Fibroblast of skin of right quadriceps (primary cell): ENCODE measurements around the gene GABRR2.

Experiments used
- DNase-seq: peaks from one replicate; pipeline ENCODE4 v3.0.0-alpha.2; 2013

Gene GABRR2

GRCh38 chr6:89290401-89291155 is 24.5 kb downstream of the GABRR2 start:
- DNase-seq: no peak

GRCh38 chr6:89289710-89290109 is 25.4 kb downstream of the GABRR2 start:
- no peak for DNase-seq

DNA sequence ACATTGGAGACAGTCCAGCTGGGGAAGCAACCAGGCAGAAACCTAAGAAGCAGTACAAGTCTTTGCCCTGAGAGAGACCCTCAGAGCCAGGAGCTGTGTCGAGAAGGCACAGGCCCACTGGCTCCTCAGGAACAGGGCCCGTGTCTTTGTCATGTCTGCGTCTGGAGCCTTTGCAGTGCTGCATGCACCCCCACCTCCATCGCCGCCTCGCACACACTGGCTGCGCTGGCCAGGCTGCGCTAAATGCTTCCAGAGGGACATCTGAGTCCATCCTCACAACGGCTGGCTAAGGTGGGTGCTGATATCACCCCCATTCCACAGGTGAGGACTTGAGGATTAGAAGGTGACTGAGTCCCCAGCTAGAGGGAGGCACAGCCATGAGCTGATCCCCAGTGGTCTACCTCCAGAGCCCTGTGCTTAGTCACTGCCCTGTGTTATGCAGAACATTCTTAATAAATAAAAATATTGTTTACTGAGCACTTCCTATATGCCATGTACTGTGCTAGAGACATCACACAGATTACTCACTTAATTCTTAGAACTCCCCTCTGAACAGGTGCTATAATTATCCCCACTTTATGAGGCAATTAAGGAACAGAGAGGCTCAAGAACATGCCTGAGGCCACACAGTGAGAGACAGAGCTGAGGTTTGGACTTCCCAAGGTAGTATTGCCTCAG is 27.6 kb downstream of the GABRR2 start:
- DNase-seq: no peak

DNA sequence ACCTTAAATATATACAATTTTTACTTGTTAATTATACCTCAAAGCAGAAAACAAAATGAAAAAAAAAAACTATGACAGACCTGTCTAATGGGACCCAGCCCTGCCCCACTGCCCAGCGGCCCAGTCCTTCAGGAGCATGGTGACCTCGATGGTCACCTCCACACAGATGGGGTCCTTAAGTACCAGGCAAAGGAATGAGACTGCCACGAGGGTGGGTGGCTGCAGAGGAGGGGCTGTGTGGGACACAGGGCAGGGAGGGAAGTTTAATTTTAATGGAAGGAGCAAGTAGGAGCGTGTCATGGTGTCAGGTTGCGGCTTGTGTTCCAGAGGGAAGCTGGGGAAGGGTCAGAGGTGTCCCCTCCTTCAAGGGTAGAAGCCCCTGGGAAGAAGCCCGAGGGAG is 28.6 kb downstream of the GABRR2 start:
- DNase-seq: no peak

DNA sequence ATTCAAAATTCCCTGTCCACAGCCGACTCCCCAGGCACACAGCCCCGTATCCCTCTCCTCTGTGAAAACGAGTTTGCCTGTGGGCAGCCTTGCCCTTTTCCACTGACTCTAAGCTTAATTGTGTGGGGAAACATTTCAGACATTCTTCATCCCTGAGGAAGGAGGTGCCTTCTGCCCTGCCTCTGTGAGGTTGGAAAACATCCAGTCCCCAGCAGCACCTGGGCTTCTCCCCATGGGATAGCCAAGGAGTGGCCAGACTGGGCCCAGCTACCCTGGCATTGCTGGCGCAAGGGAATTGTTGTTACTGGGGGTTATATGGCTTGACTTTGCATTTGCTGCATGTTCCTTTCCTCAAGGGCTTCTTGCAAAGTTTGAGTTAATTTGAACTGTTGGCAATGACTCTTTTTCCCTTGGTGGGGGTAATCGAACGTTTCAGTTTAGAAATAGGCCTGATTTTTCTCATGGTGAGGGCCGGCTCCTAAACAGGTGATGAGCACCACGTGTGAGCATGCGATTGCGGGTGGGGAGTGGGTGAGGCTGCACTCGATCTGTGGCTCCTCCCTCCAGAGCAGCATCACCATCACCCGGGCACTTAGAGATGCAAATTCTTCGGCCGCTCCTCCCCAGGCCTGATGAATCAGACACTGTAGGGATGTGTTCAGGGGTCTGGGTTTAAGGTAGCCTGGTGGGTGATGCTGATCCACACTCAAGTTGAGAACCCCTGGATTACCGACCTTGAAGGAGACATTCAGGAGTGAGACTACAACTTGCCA is 29.9 kb downstream of the GABRR2 start:
- no peak for DNase-seq

- no peak for DNase-seq
These were observed 31.0 kb downstream of the GABRR2 start for GRCh38 chr6:89284081-89284480.

DNA sequence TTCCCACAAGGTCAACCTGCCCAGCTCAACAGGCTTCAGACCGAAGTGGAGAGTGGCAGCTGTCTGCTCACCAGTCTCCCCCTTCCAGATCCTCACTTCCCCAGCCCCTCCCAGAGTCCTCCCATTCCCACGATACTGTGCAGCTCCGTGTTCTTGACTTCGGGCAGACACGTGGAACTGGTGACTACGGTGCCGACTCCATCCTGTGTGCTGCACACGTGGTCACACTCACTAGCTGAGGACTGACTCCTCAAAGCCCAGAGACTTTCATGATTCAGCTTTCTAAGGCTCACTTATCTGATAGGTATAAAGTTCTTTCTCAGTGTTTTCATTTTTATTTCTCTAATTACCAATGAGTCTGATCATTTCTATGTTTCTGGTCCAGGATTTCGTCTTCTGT is 32.4 kb downstream of the GABRR2 start:
- no peak for DNase-seq

- peak; percentile 7 for DNase-seq
These were observed 33.3 kb downstream of the GABRR2 start for GRCh38 chr6:89281779-89282246.

DNA sequence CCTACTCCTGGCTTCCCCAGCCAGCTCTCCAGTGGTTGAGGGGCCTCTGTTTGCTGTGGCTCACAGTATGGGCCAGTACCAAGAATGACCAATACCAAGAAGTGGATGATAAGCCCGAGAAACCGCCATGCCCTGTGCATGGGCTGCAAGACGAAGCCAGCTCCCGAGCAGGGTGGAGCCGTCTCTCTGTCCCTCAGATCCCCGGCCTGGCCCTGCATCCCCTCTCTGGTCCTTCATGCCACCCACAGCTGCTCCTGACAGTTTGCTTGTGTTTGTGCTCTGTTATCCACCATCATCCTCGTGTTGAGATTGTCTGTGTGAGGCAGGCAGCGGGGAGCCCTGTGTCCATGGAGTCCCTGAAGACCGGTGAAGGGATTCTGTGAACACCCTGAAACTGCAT is 36.1 kb downstream of the GABRR2 start:
- no peak for DNase-seq

GRCh38 chr6:89275900-89276299 is 39.2 kb downstream of the GABRR2 start:
- DNase-seq: no peak

DNA sequence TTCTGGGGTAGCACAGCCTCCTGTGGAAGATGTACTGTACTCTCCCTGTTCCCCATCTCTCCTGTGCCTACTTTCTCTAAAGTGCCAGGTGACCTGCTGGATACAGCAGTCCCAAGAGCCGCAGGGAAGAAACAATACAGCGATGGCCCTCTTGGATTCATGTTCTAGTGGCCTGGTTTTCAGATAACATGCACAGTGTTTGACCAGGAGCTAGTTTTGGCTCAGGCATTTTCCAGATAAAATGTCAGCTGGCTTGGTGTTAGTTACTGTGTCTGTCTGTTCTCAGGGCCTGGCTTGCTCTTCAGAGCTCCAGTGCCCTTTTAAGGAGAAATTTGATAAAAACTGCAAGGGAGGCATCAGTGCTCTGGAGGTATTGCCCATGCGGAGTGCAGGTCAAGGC is 41.3 kb downstream of the GABRR2 start:
- DNase-seq: no peak

DNA sequence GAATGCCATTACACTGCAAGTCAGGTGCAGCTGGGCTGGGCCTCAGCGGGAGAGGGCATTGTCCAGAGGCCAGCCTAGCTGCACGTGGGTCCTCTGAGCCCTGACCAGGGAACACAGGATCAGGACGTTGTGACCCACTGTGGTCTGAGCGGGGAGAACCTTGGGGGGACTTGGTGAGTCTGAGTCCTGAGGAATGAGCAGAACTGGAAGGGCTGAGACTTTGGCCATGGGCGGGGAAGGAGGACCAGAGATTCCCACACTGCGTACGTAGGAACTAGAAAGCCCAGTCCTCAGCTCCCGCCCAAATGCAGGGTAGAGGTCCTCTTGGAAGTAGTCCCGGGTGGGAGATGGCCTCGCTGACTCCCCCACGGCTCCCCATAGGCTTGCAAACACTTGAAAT is 42.5 kb downstream of the GABRR2 start:
- no peak for DNase-seq

- DNase-seq: no peak
These were observed 44.0 kb downstream of the GABRR2 start for GRCh38 chr6:89270951-89271721.

GRCh38 chr6:89269981-89270380 is 45.1 kb downstream of the GABRR2 start:
- DNase-seq: no peak

GRCh38 chr6:89269252-89269651 is 45.8 kb downstream of the GABRR2 start:
- no peak for DNase-seq

DNA sequence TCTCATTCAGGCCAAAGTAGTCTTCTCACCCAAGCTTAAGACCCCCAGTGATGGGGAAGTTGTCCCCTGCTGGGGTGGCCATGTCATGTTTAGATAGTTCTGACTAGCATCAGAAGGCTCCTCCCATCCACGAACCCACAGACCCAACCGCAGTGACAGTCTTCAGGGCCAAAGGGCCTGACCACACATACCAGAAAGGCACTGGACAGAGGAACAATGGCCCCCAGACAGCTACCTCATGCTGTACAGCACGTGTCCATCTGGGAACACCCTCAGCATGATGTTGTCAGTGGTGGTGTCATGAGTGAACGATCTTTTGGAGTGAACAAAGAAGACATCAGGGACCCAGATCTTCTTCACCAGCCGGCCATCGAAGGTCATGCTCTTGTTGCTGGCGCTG is 46.3 kb downstream of the GABRR2 start:
- no peak for DNase-seq

- no peak for DNase-seq
These were observed 47.2 kb downstream of the GABRR2 start for GRCh38 chr6:89267918-89268317.

DNA sequence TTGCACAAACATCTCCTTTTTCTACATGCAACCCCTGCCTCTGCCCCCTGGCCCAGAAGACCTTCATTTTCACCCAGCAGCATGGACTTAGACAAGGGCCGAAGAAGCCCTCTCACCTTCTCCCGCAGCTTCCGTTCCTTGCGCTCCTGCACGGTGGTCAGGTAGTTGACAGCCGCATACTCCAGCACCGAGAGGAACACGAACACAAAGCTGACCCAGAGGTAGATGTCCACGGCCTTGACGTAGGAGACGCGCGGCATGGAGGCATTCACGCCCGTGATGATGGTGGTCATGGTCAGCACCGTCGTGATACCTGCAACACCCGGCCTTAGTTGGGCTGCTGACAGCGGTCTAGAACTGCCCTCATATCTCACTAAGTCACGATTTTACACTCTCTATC is 50.8 kb downstream of the GABRR2 start:
- no peak for DNase-seq

- DNase-seq: no peak
These were observed 54.3 kb downstream of the GABRR2 start for GRCh38 chr6:89260832-89261231.

- no peak for DNase-seq
These were observed 54.8 kb downstream of the GABRR2 start for GRCh38 chr6:89260310-89260709.

DNA sequence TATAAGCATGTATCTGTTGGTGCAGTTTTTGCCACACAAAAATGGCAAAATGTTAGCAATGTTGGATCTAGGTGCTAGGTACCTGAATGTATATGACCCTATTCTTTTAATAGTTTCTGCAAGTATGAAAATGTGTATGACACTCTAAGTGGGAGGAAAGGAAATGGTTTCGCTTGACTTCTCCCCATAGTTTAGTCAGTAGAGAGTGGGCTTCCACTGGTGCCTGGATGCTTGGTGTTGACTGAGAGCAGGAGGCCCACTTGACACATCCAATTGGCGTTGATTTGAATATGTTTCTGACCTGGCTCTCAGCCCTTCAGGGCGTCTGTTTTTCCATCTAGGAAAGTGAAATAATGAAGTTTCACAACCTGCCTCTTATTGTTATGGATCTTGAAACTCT is 56.2 kb downstream of the GABRR2 start:
- no peak for DNase-seq

- no peak for DNase-seq
These were observed 57.3 kb downstream of the GABRR2 start for GRCh38 chr6:89257781-89258180.

DNA sequence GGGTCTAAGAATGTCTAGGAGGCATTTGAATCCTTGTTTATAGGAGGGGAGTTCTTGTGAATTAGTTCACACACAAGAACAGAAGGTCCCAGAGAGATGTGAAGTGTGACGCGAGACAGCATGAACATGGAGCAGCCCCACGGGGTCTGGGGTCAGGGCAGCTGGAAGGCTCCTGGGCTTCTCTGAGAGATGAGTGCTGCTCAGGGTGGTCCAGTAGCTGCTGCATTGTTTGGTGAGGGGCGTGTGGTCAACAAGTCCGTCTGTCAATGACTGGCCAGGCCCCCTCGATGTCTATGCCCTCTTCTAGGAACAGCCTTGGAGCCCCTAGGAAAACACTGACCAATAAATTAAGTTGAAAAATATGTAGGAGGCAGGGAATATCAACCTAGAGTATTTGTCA is 57.8 kb downstream of the GABRR2 start:
- no peak for DNase-seq
